GM23248 (cell line): ENCODE results near the gene SEMA3G. TPM values are rescaled to one million over a fixed set of nuclear protein-coding genes. Genes with fewer than 3 reads are reported as not detected.

Source experiments
- DNase-seq: peaks from one replicate; pipeline ENCODE4 v3.0.0-alpha.2; 2015
- H2AFZ ChIP-seq: fragments of 200-600 bp; sonication (generic); 2 replicates; pipeline ENCODE4 v1.6.1; 2016; ENCODE audit warnings: antibody characterized with exemption
- H3F3A ChIP-seq: fragments of 200-600 bp; sonication (generic); 2 replicates; pipeline ENCODE4 v1.6.1; 2016; ENCODE audit warnings: mild to moderate bottlenecking, antibody characterized with exemption, mixed run types; ENCODE audit not compliant: insufficient read depth
- H3K27ac ChIP-seq: fragments of 200-600 bp; sonication (generic); 2 replicates; pipeline ENCODE4 v1.5.1; 2016; ENCODE audit warnings: mild to moderate bottlenecking
- H3K27me3 ChIP-seq: fragments of 200-600 bp; sonication (generic); replicated peaks from 2 replicates; pipeline ENCODE4 v1.6.1; 2016; ENCODE audit warnings: mild to moderate bottlenecking; ENCODE audit not compliant: insufficient read depth
- H3K36me3 ChIP-seq: fragments of 200-600 bp; sonication (generic); 2 replicates; pipeline ENCODE4 v1.6.1; 2016; ENCODE audit warnings: low read depth, mild to moderate bottlenecking
- H3K4me1 ChIP-seq: fragments of 200-600 bp; sonication (generic); 2 replicates; pipeline ENCODE4 v1.6.1; 2016; ENCODE audit warnings: mild to moderate bottlenecking; ENCODE audit not compliant: insufficient read depth
- H3K4me2 ChIP-seq: fragments of 200-600 bp; sonication (generic); one replicate; pipeline ENCODE4 v1.6.1; 2016; ENCODE audit warnings: mild to moderate bottlenecking; ENCODE audit not compliant: unreplicated experiment
- H3K4me3 ChIP-seq: fragments of 200-600 bp; sonication (generic); 2 replicates; pipeline ENCODE4 v1.5.1; 2016; ENCODE audit warnings: mild to moderate bottlenecking
- H3K79me2 ChIP-seq: fragments of 200-600 bp; sonication (generic); 2 replicates; pipeline ENCODE4 v1.6.1; 2016; ENCODE audit warnings: mild to moderate bottlenecking; ENCODE audit not compliant: insufficient read depth
- H3K9ac ChIP-seq: fragments of 200-600 bp; sonication (generic); 2 replicates; pipeline ENCODE4 v1.6.1; 2016; ENCODE audit warnings: mild to moderate bottlenecking
- H3K9me2 ChIP-seq: fragments of 200-600 bp; sonication (generic); 2 replicates; pipeline ENCODE4 v1.6.1; 2016; ENCODE audit warnings: mixed run types, mild to moderate bottlenecking, moderate library complexity; ENCODE audit not compliant: insufficient read depth
- H3K9me3 ChIP-seq: fragments of 200-600 bp; sonication (generic); one replicate; pipeline ENCODE4 v1.6.1; 2017; ENCODE audit warnings: low read depth
- H4K20me1 ChIP-seq: fragments of 200-600 bp; sonication (generic); 2 replicates; pipeline ENCODE4 v1.6.0; 2016; ENCODE audit not compliant: insufficient read depth
- EZH2 ChIP-seq: fragments of 200-600 bp; sonication (generic); IDR thresholded peaks from 2 replicates; pipeline ENCODE4 v1.6.1; 2018; ENCODE audit warnings: antibody characterized with exemption, mild to moderate bottlenecking; ENCODE audit not compliant: insufficient read depth, poor library complexity, severe bottlenecking
- EZH2phosphoT487 ChIP-seq: fragments of 200-600 bp; sonication (generic); IDR thresholded peaks from 2 replicates; pipeline ENCODE4 v1.6.1; 2018; ENCODE audit warnings: antibody characterized with exemption, moderate library complexity, mild to moderate bottlenecking, low read depth; ENCODE audit not compliant: insufficient read depth
- WGBS, 2 experiments: methylation state at CpG; one replicate each; pipeline ENCODE4 v1.1.6; 2015 to 2017; ENCODE audit warnings: low lambda C conversion rate in 2 of 2, low coverage in 1 of 2; ENCODE audit errors: missing lambda C conversion rate in 2 of 2; 5-methylcytosine and 5-hydroxymethylcytosine counted together
- in situ Hi-C: fragments of 300-500 bp; cut with MboI; formaldehyde crosslinking; loops from 2 replicates; pipeline ENCODE4 v1.15.0; 2020
- polyA plus RNA-seq: library from polyadenylated mRNA; unstranded; fragments of >200 nt; fragmentation: Nextera tagmentation; extraction: Ambion mirVana; gene quantifications from 2 replicates; pipeline ENCODE4 v1.2.1, GENCODE V29; 2016
- total RNA-seq: library from RNA; depleted of rRNA; stranded (reverse); fragments of >200 nt; shearing (Covaris generic); gene quantifications from 2 replicates; pipeline ENCODE4 v1.2.3, GENCODE V29; 2014

SEMA3G gene
- total and polyA plus RNA-seq, 2 experiments from 2014 or later: 0.21 TPM; not detected in 1

GRCh38 chr3:52458770-52459545, 14.1 kb upstream of the SEMA3G start:
- H3K4me3 ChIP-seq: no peak overlapping the region
- no peaks in the 10 kb centered on the region for H3K9me3 ChIP-seq
- peaks cover 33% of the 10 kb centered on the region for H3K36me3 ChIP-seq
- H3F3A ChIP-seq: peaks cover 15% of the 10 kb centered on the region
- no peak overlapping the region for H3K9ac ChIP-seq
- H3K4me1 ChIP-seq: no peaks in the 10 kb centered on the region
- H4K20me1 ChIP-seq: no peaks in the 10 kb centered on the region
- no peaks in the 10 kb centered on the region for H3K27me3 ChIP-seq
- WGBS, 2 experiments: 94 to 100% methylated on average over 14 of the region's 14 CpGs
- H3K79me2 ChIP-seq: peaks cover 88% of the 10 kb centered on the region
- H3K9me2 ChIP-seq: no peaks in the 10 kb centered on the region
- no peak overlapping the region for H3K27ac ChIP-seq
- H3K4me2 ChIP-seq: no peak overlapping the region
- TF ChIP-seq EZH2phosphoT487 (no peak), EZH2 (no peak)
- in situ Hi-C loops: no loop called here
- H2AFZ ChIP-seq: no peak overlapping the region
- DNase-seq: no peak

GRCh38 chr3:52458031-52458760, 13.3 kb upstream of the SEMA3G start:
- H3K9me3 ChIP-seq: no peaks in the 10 kb centered on the region
- peaks cover 13% of the 10 kb centered on the region for H3F3A ChIP-seq
- no peak overlapping the region for H3K4me2 ChIP-seq
- H3K36me3 ChIP-seq: peaks cover 33% of the 10 kb centered on the region
- no peaks in the 10 kb centered on the region for H3K9me2 ChIP-seq
- no peak overlapping the region for H3K9ac ChIP-seq
- no peak overlapping the region for H2AFZ ChIP-seq
- TF ChIP-seq EZH2: no peak
- no peak for TF ChIP-seq EZH2phosphoT487
- no peaks in the 10 kb centered on the region for H3K4me1 ChIP-seq
- H3K79me2 ChIP-seq: peaks cover 81% of the 10 kb centered on the region
- H4K20me1 ChIP-seq: no peaks in the 10 kb centered on the region
- no peak overlapping the region for H3K27ac ChIP-seq
- DNase-seq: no peak
- no peaks in the 10 kb centered on the region for H3K27me3 ChIP-seq
- 81 to 82% methylated on average over 6 of the region's 6 CpGs for WGBS, 2 experiments
- H3K4me3 ChIP-seq: no peak overlapping the region
- in situ Hi-C loops: no loop called here

GRCh38 chr3:52456800-52457183, 11.9 kb upstream of the SEMA3G start:
- Histone ChIP-seq H3K9me3 (no peaks in the 10 kb centered on the region), H3K27ac (peak overlapping the region; percentile 53), H3K4me3 (peak overlapping the region; percentile 96), H3K4me1 (no peaks in the 10 kb centered on the region), H3F3A (0 out of 2 replicates have a peak, but pooled peaks cover 5% of the 10 kb centered on the region), H3K4me2 (peak overlapping the region; percentile 95), H3K27me3 (no peaks in the 10 kb centered on the region), H3K36me3 (peaks cover 33% of the 10 kb centered on the region), H3K79me2 (peaks cover 67% of the 10 kb centered on the region), H2AFZ (peak overlapping the region; percentile 94), H3K9ac (peak overlapping the region; percentile 94), H4K20me1 (no peaks in the 10 kb centered on the region), H3K9me2 (no peaks in the 10 kb centered on the region)
- DNase-seq: no peak
- in situ Hi-C loops: no loop called here
- WGBS, 2 experiments: 56 to 58% methylated on average over 5 of the region's 5 CpGs
- no peak for TF ChIP-seq EZH2phosphoT487
- TF ChIP-seq EZH2: no peak

GRCh38 chr3:52456169-52456799, 11.4 kb upstream of the SEMA3G start:
- peaks cover 31% of the 10 kb centered on the region for H3K36me3 ChIP-seq
- peak; percentile 62 for DNase-seq
- H3K4me3 ChIP-seq: peak overlapping the region; percentile 96
- H3K79me2 ChIP-seq: peaks cover 62% of the 10 kb centered on the region
- no peaks in the 10 kb centered on the region for H3K27me3 ChIP-seq
- 2% methylated on average over 11 to 13 of the region's 13 CpGs for WGBS, 2 experiments
- H4K20me1 ChIP-seq: no peaks in the 10 kb centered on the region
- in situ Hi-C loops: no loop called here
- peak overlapping the region; percentile 94 for H2AFZ ChIP-seq
- peak overlapping the region; percentile 53 for H3K27ac ChIP-seq
- no peak for TF ChIP-seq EZH2phosphoT487
- no peak for TF ChIP-seq EZH2
- peak overlapping the region; percentile 94 for H3K9ac ChIP-seq
- no peaks in the 10 kb centered on the region for H3K9me3 ChIP-seq
- no peaks in the 10 kb centered on the region for H3K9me2 ChIP-seq
- H3F3A ChIP-seq: 0 out of 2 replicates have a peak, but pooled peaks cover 5% of the 10 kb centered on the region
- peak overlapping the region; percentile 95 for H3K4me2 ChIP-seq
- no peaks in the 10 kb centered on the region for H3K4me1 ChIP-seq
